H1 (cell line): ENCODE measurements around the gene TRIM38. TPM values are rescaled to one million over a fixed set of nuclear protein-coding genes. Genes with fewer than 3 reads are reported as not detected.

Source experiments
- BCL11A ChIP-seq, 2 experiments: IDR thresholded peaks; one replicate each; pipeline ENCODE4 v1.6.1; 2011; ENCODE audit warnings: low read depth in 2 of 2, low read length in 2 of 2, mild to moderate bottlenecking in 2 of 2
- HDAC2 ChIP-seq, 2 experiments: fragments of 300-600 bp in 1 of 2; sonication (generic) in 1 of 2; IDR thresholded peaks; 2 replicates each; pipeline ENCODE4 v1.6.1; 2011 to 2012; ENCODE audit warnings: low read depth in 2 of 2, low read length in 2 of 2, mild to moderate bottlenecking in 2 of 2, moderate library complexity in 2 of 2, borderline replicate concordance in 1 of 2, inconsistent platforms in 1 of 2
- SP1 ChIP-seq: IDR thresholded peaks from 2 replicates; pipeline ENCODE4 v1.6.1; 2011; ENCODE audit warnings: low read depth, low read length
- polyA plus RNA-seq, 7 experiments: library from polyadenylated mRNA; depleted of rRNA in 3 of 7; stranded (reverse) in 5 of 7; unstranded in 2 of 7; fragments of >200 nt in 5 of 7; fragments of 200-250 nt in 2 of 7; gene quantifications; 1 replicate in 5 of 7; 2 replicates in 1 of 7; 4 replicates in 1 of 7; pipeline versions ENCODE4 v1.2.1 to v1.2.3, GENCODE V29; 2011 to 2013; ENCODE audit warnings: missing spikeins in 2 of 7, mixed read lengths in 2 of 7
- total RNA-seq: library from RNA; stranded (reverse); fragmentation: NEBNext Ultra II Directional; extraction: Animal tissue kit (Norgen Biotek cat#: 25700); gene quantifications from 2 replicates; pipeline ENCODE4 v1.2.1, GENCODE V29; 2021
- TF ChIP-seq, protein P1 (sequence below), 3 experiments: IDR thresholded peaks; 1 replicate in 2 of 3; 2 replicates in 1 of 3; pipeline versions ENCODE4 v1.5.1 to v1.6.1; 2011; ENCODE audit warnings: low read length in 3 of 3, mild to moderate bottlenecking in 3 of 3, inconsistent platforms in 2 of 3, low read depth in 1 of 3, moderate library complexity in 1 of 3; ENCODE audit not compliant: insufficient read depth in 1 of 3; ENCODE audit errors: control extremely low read depth in 1 of 3

The TRIM38 gene
- total and polyA plus RNA-seq, 2 of the 8 experiments (the other 6 are each of a cell fraction or from before 2014, with no cell fraction given), result 0.43 to 0.56 TPM

DNA sequence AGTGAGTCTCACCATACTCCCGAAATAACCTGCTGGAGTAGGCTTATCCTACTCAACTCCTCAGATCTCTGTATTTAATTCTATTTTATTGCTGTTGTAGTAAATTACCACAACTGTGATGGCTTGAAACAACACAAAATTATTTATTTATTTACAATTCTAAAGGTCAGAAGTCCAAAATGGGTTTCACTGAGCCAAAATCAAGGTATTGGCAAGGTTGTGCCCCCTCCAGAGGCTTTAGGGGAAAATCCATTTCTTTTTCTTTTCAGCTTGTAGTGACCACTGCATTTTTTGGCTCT, 31.2 kb upstream of the TRIM38 start (continued):
- TF ChIP-seq, protein P1, sequence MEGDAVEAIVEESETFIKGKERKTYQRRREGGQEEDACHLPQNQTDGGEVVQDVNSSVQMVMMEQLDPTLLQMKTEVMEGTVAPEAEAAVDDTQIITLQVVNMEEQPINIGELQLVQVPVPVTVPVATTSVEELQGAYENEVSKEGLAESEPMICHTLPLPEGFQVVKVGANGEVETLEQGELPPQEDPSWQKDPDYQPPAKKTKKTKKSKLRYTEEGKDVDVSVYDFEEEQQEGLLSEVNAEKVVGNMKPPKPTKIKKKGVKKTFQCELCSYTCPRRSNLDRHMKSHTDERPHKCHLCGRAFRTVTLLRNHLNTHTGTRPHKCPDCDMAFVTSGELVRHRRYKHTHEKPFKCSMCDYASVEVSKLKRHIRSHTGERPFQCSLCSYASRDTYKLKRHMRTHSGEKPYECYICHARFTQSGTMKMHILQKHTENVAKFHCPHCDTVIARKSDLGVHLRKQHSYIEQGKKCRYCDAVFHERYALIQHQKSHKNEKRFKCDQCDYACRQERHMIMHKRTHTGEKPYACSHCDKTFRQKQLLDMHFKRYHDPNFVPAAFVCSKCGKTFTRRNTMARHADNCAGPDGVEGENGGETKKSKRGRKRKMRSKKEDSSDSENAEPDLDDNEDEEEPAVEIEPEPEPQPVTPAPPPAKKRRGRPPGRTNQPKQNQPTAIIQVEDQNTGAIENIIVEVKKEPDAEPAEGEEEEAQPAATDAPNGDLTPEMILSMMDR (IDR thresholded peaks at IDR 0.05; ENCODE audit: control extremely low read depth in 1 of 3, insufficient read depth in 1 of 3, low read depth in 1 of 3, low read length in 3 of 3), result no peak
- TF ChIP-seq BCL11A (IDR thresholded peaks at IDR 0.05; ENCODE audit: low read depth in 2 of 2, low read length in 2 of 2) (no peak), HDAC2 (IDR thresholded peaks at IDR 0.05; ENCODE audit: borderline replicate concordance in 1 of 2, low read depth in 2 of 2, low read length in 2 of 2) (no peak), SP1 (no peak)
